ENCODE results near the gene NCAPD2.
"Not testable (repeated sequence)": the region's sequence is repeated elsewhere in the genome, so short reads cannot be mapped to it uniquely, and the experiment has no call there.

DNA sequence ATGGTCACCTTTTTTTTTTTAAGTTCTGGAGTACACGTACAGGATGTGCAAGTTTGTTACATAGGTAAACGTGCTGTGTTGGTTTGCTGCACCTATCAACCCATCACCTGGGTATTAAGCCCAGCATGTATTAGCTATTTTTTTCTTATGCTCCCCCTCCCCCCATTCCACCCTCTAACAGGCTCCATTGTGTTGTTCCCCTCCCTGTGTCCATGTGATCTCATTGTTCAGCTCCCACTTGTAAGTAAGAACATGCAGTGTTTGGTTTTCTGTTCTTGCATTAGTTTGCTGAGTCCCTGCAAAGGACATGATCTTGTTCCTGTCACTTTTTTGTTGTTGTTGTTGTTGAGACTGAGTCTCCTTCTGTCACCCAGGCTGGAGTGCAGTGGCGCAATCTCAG lies 3.4 kb downstream of the NCAPD2 start:
- TF ChIP-seq CTCF (IDR thresholded peaks at IDR 0.05; ENCODE audit: insufficient read depth, low read length); REST (IDR thresholded peaks at IDR 0.05; ENCODE audit: insufficient replicate concordance, low read depth); POLR2AphosphoS5 (IDR thresholded peaks at IDR 0.05; ENCODE audit: low read depth); GABPA (IDR thresholded peaks at IDR 0.05; ENCODE audit: low read depth): not testable (repeated sequence)

Measured in HL-60 (cell line).